ENCODE results near the gene TECPR1.

GRCh38 chr7:98174334-98175259, 77.4 kb downstream of the TECPR1 start:
- TF ChIP-seq, protein P1, sequence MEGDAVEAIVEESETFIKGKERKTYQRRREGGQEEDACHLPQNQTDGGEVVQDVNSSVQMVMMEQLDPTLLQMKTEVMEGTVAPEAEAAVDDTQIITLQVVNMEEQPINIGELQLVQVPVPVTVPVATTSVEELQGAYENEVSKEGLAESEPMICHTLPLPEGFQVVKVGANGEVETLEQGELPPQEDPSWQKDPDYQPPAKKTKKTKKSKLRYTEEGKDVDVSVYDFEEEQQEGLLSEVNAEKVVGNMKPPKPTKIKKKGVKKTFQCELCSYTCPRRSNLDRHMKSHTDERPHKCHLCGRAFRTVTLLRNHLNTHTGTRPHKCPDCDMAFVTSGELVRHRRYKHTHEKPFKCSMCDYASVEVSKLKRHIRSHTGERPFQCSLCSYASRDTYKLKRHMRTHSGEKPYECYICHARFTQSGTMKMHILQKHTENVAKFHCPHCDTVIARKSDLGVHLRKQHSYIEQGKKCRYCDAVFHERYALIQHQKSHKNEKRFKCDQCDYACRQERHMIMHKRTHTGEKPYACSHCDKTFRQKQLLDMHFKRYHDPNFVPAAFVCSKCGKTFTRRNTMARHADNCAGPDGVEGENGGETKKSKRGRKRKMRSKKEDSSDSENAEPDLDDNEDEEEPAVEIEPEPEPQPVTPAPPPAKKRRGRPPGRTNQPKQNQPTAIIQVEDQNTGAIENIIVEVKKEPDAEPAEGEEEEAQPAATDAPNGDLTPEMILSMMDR (IDR thresholded peaks at IDR 0.05; ENCODE audit: low read depth, low read length, poor library complexity, severe bottlenecking), result no peak
- no peak for TF ChIP-seq EZH2phosphoT487 (IDR thresholded peaks at IDR 0.05; ENCODE audit: borderline replicate concordance, low read length)
